GM18909 (cell line): ENCODE data around the gene USF3.

ENCODE experiments used
- ATAC-seq: cut with Tn5 transposase; IDR thresholded peaks from one replicate; pipeline ENCODE4 v1.9.1; 2021; ENCODE audit warnings: mild to moderate bottlenecking; ENCODE audit not compliant: unreplicated experiment, poor library complexity

Gene USF3

GRCh38 chr3:113695786-113696645, at the start of gene USF3:
Gene USF3 (minus strand): TSS chr3:113696642. CDS start chr3:113674878, 21,764 bp downstream.
- ATAC-seq: peak; percentile 70

- ATAC-seq: peak; percentile 53
Observed at GRCh38 chr3:113745756-113746547, 49.5 kb upstream of the USF3 start, which contains the start of gene NAA50. Gene NAA50 (minus strand): TSS chr3:113746249. CDS start chr3:113745949, 300 bp downstream.

GRCh38 chr3:113744941-113745755, 48.7 kb upstream of the USF3 start:
- peak; percentile 68 for ATAC-seq

GRCh38 chr3:113743006-113743630, 46.7 kb upstream of the USF3 start:
- ATAC-seq: no peak

GRCh38 chr3:113741620-113742019, 45.2 kb upstream of the USF3 start:
- no peak for ATAC-seq

- no peak for ATAC-seq
Observed at GRCh38 chr3:113741086-113741485, 44.6 kb upstream of the USF3 start.

- ATAC-seq: peak; percentile 70
Observed at GRCh38 chr3:113736548-113737089, 40.2 kb upstream of the USF3 start.

GRCh38 chr3:113731694-113732093, 35.3 kb upstream of the USF3 start:
- ATAC-seq: no peak

GRCh38 chr3:113730550-113730949, 34.1 kb upstream of the USF3 start:
- no peak for ATAC-seq

- no peak for ATAC-seq
Observed at GRCh38 chr3:113728661-113729060, 32.2 kb upstream of the USF3 start.

GRCh38 chr3:113721636-113722035, 25.2 kb upstream of the USF3 start:
- ATAC-seq: no peak

GRCh38 chr3:113719758-113720157, 23.3 kb upstream of the USF3 start:
- ATAC-seq: no peak

GRCh38 chr3:113719294-113719693, 22.9 kb upstream of the USF3 start:
- ATAC-seq: no peak

- no peak for ATAC-seq
Observed at GRCh38 chr3:113717818-113718217, 21.4 kb upstream of the USF3 start.

GRCh38 chr3:113717308-113717707, 20.9 kb upstream of the USF3 start:
- no peak for ATAC-seq

- ATAC-seq: no peak
Observed at GRCh38 chr3:113714702-113715101, 18.3 kb upstream of the USF3 start.

- ATAC-seq: no peak
Observed at GRCh38 chr3:113712129-113712528, 15.7 kb upstream of the USF3 start.

- ATAC-seq: no peak
Observed at GRCh38 chr3:113707835-113708234, 11.4 kb upstream of the USF3 start.

GRCh38 chr3:113698956-113699355, 2.5 kb upstream of the USF3 start:
- ATAC-seq: no peak
